SK-N-DZ (cell line): ENCODE results near the gene FBXL22. TPM values are rescaled to one million over a fixed set of nuclear protein-coding genes. Genes with fewer than 3 reads are reported as not detected.

ENCODE experiments used
- DNase-seq: peaks from one replicate; pipeline ENCODE4 v3.0.0-alpha.2; 2015; ENCODE audit warnings: low spot score
- polyA plus RNA-seq, 2 experiments: library from polyadenylated mRNA; depleted of rRNA; stranded (reverse); fragments of >200 nt; gene quantifications; 2 replicates each; pipeline ENCODE4 v1.2.3, GENCODE V29; 2014

The FBXL22 gene
- not detected in 2 replicates for polyA plus RNA-seq (2014; cell fraction: cytosol; rRNA removed)
- polyA plus RNA-seq (2014; cell fraction: nucleus; rRNA removed) = not detected in 2 replicates

GRCh38 chr15:63597038-63597790, at the start of gene FBXL22:
Gene FBXL22, plus strand, starts transcription at chr15:63597387. Its CDS starts 6 bp downstream, at chr15:63597393.
- DNase-seq = no peak

DNA sequence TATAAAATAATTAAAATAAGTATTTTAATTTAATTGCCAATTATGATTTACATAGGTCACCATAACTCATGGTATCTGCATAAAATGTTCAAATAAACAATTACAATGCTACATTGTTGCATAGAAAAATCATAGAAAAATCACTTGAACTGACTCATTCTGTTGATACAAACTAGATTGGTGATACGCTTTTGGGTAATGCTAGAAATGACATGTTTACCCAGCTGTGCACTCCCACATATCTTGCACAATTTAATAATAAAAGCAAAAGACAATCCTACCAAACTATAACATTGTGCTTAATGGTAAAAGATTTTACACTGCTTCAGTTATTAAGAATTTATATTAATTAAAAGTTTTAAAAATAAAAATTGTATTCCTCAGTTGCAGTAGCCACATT, 45.8 kb upstream of the FBXL22 start:
- no peak for DNase-seq

DNA sequence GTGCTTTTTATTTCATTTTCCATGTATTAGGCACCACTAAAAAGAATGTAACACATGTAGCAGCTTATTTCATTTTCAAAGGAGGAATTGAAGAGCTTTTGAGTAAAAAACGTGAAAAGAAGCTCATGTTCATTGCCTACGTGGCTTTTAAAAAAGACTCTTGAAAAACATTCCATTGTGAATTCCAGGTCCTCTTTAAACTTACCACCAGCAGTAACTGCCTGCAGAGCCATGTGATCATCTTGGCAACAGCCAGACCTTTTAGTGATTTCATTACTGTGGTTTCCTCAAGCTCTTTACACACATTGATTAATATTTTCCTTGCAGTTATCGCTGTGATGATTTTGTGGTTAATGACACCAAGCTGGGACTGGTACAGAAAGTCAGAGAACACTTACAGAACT, 43.8 kb upstream of the FBXL22 start:
- DNase-seq = no peak

- DNase-seq = no peak
Observed at GRCh38 chr15:63554337-63554927, 42.8 kb upstream of the FBXL22 start.

- DNase-seq = no peak
Observed at GRCh38 chr15:63555507-63555906, 41.7 kb upstream of the FBXL22 start.

- DNase-seq = peak; percentile 8
Observed at GRCh38 chr15:63556246-63556645, 40.9 kb upstream of the FBXL22 start.

- DNase-seq = no peak
Observed at GRCh38 chr15:63556736-63557135, 40.5 kb upstream of the FBXL22 start.

DNA sequence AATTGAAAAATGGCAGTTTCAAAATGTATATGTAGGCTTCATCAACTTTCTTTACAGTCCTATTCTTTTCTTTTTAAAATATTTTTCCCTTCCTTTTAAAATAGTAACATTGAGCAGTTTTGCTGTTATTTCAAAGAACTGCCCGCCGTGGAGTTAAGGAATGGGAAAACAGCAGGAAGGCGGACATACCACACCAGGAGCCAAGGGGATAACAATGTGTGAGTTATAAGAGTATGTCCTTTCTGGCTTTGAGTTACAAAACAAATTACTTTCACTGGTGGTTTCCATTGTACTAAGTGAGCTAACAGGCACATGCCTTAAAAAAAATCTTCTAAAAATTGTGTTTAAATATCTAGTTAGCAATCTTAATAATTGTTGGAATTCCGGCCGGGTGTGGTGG, 37.4 kb upstream of the FBXL22 start:
- DNase-seq = no peak

GRCh38 chr15:63560741-63561448, 36.3 kb upstream of the FBXL22 start:
- DNase-seq = no peak

GRCh38 chr15:63564093-63564492, 33.1 kb upstream of the FBXL22 start:
- no peak for DNase-seq

DNA sequence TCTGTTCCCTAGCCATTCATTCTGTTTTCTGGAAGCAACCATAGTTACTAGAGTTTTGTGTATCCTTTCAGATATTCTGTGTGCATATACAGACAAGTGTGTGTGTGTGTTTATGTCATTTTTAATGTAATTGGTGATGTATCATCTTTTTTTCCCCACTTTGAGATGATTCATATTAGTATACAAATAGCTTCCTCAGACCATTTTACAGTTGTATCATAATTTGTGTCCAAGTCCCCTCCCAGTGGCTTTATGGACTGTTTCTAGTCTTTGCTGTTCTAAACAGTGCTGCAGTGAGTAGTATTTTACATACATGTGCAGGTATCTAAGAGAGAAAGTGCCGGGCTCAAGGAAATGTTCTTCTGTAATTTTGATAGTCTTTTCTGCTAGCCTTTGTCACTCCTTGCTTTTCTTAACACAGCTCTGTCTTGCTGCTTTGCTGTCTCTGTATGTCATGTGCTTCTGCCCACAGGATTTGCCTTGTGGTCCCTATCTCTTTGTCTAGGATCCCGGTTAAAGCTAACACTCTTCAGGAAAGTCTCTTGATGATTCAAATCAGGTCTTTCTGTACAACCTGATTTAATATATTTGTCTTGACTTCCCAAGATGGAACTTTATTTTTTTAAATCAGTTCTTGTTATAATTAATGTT, 31.5 kb upstream of the FBXL22 start:
- DNase-seq = no peak

DNA sequence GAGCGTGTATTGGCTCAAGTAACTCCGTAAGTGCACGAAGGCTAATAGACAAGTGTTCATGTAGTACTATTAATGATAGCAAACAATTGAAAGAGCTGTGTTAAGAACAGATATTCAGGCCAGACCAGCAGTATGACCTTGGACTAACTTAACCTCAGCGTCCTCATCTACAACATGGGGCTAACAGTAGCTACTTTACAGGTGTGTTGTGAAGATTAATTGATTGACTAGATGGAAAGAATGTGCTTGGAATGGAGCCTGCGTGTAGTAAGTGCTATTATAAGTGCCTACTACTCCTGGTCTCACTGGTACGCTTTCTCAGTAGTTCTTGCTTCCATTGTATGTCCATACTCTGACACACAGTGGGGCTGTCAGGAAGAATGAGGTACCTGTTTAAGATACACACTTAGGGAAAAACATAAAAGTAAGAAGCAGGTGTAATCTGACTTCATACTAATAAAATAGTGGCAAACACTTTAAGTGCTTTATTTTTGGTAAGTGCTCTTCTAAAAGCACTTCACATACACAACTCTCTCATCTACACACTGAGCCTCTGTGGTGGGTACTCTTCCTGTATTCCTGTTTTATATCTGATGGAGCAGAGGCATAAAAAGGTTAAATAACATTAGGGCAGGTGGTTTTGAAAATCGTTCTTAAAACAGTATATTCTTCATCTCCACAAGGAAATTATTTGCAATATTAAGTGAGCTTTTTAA, 24.3 kb upstream of the FBXL22 start:
- no peak for DNase-seq

DNA sequence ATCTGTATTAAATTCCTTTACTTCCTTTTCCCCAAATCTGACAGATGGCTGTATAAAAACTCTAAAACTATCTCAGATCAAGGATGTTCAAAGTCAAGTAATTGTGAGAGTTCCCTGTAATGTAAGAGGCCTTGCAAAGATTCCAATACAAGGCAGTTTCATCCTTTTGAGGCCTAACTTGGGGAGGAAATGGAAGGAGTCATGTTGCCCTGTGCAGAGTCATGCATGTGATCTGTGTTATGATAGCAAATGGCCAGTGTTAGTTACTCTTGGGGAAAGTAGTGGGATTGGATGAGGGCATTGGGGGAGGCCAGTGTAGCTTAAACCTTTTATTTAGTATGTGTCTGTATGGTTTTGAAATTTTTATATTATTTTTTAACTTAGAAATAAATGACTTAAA, 23.7 kb upstream of the FBXL22 start:
- DNase-seq = no peak

GRCh38 chr15:63575312-63575711, 21.9 kb upstream of the FBXL22 start:
- no peak for DNase-seq

DNA sequence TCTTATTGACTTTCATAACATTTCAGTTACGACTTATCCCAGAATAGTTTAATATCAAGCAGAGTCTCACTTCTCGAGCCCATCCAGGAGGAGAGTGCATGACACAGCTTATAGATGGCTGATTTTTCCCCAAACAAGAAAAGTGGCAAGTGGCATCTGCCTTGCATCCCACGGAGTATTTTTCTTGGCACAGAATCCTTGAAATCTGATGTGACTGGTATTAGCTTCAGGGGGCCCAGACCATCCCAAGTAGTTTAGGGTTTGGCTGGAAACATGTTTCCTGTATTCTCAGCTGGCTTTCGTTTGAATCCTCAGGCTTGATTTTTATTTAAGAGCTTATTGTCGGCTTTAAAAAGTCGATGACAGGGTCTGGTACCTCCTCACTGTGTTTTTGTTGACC, 20.7 kb upstream of the FBXL22 start:
- no peak for DNase-seq

DNA sequence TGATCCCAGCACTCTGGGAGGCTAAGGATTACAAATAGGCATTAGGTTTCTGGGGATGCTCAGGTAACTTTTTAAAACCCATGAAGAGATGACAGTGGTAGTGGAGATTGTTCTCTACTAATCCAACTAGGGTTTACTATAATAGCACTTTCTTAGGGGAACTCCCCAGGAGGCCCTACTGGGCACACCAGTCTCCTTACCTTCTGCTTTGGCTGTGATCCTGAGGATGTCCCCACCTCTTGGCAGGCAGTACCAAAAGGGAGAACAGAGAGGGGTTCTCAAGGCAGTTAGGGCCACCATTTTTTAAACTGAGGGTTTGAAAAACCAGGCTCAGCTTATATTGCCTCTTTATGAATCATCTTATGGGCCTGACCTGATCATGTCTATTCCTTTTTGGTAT, 15.0 kb upstream of the FBXL22 start:
- DNase-seq = no peak

GRCh38 chr15:63582718-63583426, 14.3 kb upstream of the FBXL22 start:
- no peak for DNase-seq

GRCh38 chr15:63586790-63587189, 10.4 kb upstream of the FBXL22 start:
- DNase-seq = no peak

- DNase-seq = no peak
Observed at GRCh38 chr15:63587527-63587926, 9.7 kb upstream of the FBXL22 start.

DNA sequence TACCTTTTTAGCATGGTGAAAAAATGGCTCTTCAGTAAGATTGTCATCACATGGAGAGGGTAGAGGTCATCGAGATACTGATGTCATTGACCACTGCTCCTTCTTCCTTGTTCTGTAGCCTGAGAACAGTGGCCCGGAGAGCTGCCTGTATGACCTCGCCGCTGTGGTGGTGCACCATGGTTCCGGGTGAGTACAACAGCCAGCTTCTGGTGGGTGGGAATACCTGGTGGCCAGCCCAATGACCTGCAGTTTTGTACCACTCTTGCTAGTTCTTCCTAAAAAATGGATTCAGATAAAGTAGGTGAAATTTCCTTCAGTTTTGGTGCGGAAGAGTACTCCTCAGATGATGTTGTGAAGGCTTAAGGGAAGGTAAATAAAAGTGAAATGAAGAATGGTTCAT, 8.4 kb upstream of the FBXL22 start:
- no peak for DNase-seq
